Panc1 (cell line): ENCODE data around the gene ZFP36L2. TPM values are rescaled to one million over a fixed set of nuclear protein-coding genes. Genes with fewer than 3 reads are reported as not detected.

Source experiments
- ATAC-seq: fragments of 200-7000 bp; cut with Tn5 transposase; 2 replicates; pipeline ENCODE4 v1.9.1; 2020; ENCODE audit warnings: mild to moderate bottlenecking, moderate library complexity
- BruUV-seq: library from RNA; stranded (reverse); fragments of 400-500 nt; replicated peaks from 2 replicates; lab custom pipeline; 2021; lab: Mats Ljungman, UMichigan
- CTCF ChIA-PET: fragments of 300-600 bp; sonication (Branson Sonifier 250); formaldehyde crosslinking; loops from one replicate; lab custom pipeline; 2022; ENCODE audit warnings: antibody characterized with exemption; lab: Charles Lee
- POLR2A ChIA-PET: fragments of 300-600 bp; sonication (Branson Sonifier 250); formaldehyde crosslinking; loops from one replicate; lab custom pipeline; 2022; ENCODE audit warnings: antibody characterized with exemption; lab: Charles Lee
- DNase-seq: peaks from one replicate; pipeline ENCODE4 v3.0.0-alpha.2; 2010; ENCODE audit warnings: low read depth, low spot score
- H3K27ac ChIP-seq: 2 replicates; pipeline ENCODE4 v1.5.1; 2011; ENCODE audit warnings: mild to moderate bottlenecking, low read length, inconsistent platforms
- H3K27me3 ChIP-seq: fragments of 200-500 bp; sonication (Bioruptor generic); 2 replicates; pipeline ENCODE4 v1.6.0; 2014; ENCODE audit warnings: low read length, inconsistent platforms; ENCODE audit not compliant: control insufficient read depth, insufficient read depth
- H3K36me3 ChIP-seq: fragments of 200-500 bp; sonication (Bioruptor generic); 2 replicates; pipeline ENCODE4 v1.5.1; 2014; ENCODE audit warnings: inconsistent platforms, mild to moderate bottlenecking, low read length, moderate library complexity; ENCODE audit not compliant: control insufficient read depth, insufficient read depth
- H3K4me1 ChIP-seq: 2 replicates; pipeline ENCODE4 v1.5.1; 2011; ENCODE audit warnings: inconsistent platforms, mild to moderate bottlenecking, low read length, moderate library complexity; ENCODE audit not compliant: control insufficient read depth, insufficient read depth
- H3K4me3 ChIP-seq, 2 experiments: 2 replicates each; pipeline ENCODE4 v1.5.1; 2011 to 2012; ENCODE audit warnings: low read depth in 2 of 2, low read length in 2 of 2, mild to moderate bottlenecking in 2 of 2, inconsistent platforms in 1 of 2, moderate library complexity in 1 of 2
- H3K9me3 ChIP-seq: fragments of 200-500 bp; sonication (Bioruptor generic); 2 replicates; pipeline ENCODE4 v1.5.1; 2014; ENCODE audit warnings: low read depth, mild to moderate bottlenecking, inconsistent platforms, low read length, moderate library complexity; ENCODE audit not compliant: control insufficient read depth, insufficient read depth
- POLR2AphosphoS5 ChIP-seq: IDR thresholded peaks from 2 replicates; pipeline ENCODE4 v1.6.1; 2012; ENCODE audit warnings: mild to moderate bottlenecking, low read depth, low read length, moderate library complexity
- SIN3A ChIP-seq: IDR thresholded peaks from 2 replicates; pipeline ENCODE4 v1.6.1; 2012; ENCODE audit warnings: low read depth, mild to moderate bottlenecking, low read length, moderate library complexity, borderline replicate concordance; ENCODE audit not compliant: insufficient read depth
- TCF7L2 ChIP-seq: IDR thresholded peaks from 2 replicates; pipeline ENCODE4 v1.6.1; 2011; ENCODE audit warnings: mild to moderate bottlenecking, low read depth, low read length, inconsistent platforms
- in situ Hi-C: cut with HindIII; loops from 2 replicates; pipeline ENCODE4 v1.10.0; 2016; ENCODE audit warnings: low sequenced_read_pairs, low pct_unique_long_range_greater_than_20kb
- intact Hi-C: fragments of 100-400 bp; cut with micrococcal nuclease; formaldehyde crosslinking; loops from one replicate; pipeline ENCODE4 v1.10.0; 2022; ENCODE audit not compliant: unreplicated experiment
- total RNA-seq: library from RNA; stranded (reverse); gene quantifications from one replicate; pipeline ENCODE4 v1.2.1, GENCODE V29; 2021; ENCODE audit not compliant: unreplicated experiment
- TF ChIP-seq, protein P1 (sequence below): fragments of 450-650 bp; IDR thresholded peaks from 2 replicates; pipeline ENCODE4 v1.5.1; 2017; ENCODE audit warnings: mild to moderate bottlenecking
- TF ChIP-seq, protein P2 (sequence below), 2 experiments: IDR thresholded peaks; 2 replicates each; pipeline ENCODE4 v1.6.1; 2011 to 2012; ENCODE audit warnings: low read depth in 2 of 2, control low read depth in 1 of 2, low read length in 1 of 2, mild to moderate bottlenecking in 1 of 2, moderate library complexity in 1 of 2; ENCODE audit not compliant: insufficient read depth in 1 of 2

ZFP36L2 gene
- total RNA-seq, 1 experiment from 2014 or later = 46.3 TPM

DNA sequence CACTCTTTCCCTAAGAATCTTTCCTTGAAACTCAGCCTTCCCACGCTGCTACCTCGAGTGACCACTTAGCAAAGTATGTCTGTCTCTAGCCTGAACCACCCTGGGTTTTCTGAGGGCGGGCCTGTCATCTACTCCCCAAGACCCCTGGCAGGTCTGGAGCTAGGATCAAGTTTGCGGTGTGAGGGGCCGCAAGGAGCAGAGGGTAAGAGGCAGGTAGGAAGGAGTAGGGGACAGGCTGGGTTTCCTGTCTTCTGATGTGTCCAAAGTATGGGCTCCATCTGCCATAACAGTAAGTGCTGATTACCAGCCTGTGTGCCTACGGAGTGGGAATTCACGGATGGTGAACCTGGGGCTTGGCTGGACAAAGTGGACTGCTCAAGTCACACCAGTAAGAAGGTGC is 25.4 kb downstream of the ZFP36L2 start:
- Histone ChIP-seq H3K9me3 (no peaks in the 10 kb centered on the region), H3K4me1 (peaks cover 5% of the 10 kb centered on the region; the same call in 1 of the 2 replicates), H3K36me3 (no peaks in the 10 kb centered on the region), H3K4me3 (no peak overlapping the region), H3K27me3 (no peaks in the 10 kb centered on the region), H3K27ac (no peak overlapping the region)
- POLR2A ChIA-PET = no interaction called here
- no TSS peak for BruUV-seq
- TF ChIP-seq, protein P1, sequence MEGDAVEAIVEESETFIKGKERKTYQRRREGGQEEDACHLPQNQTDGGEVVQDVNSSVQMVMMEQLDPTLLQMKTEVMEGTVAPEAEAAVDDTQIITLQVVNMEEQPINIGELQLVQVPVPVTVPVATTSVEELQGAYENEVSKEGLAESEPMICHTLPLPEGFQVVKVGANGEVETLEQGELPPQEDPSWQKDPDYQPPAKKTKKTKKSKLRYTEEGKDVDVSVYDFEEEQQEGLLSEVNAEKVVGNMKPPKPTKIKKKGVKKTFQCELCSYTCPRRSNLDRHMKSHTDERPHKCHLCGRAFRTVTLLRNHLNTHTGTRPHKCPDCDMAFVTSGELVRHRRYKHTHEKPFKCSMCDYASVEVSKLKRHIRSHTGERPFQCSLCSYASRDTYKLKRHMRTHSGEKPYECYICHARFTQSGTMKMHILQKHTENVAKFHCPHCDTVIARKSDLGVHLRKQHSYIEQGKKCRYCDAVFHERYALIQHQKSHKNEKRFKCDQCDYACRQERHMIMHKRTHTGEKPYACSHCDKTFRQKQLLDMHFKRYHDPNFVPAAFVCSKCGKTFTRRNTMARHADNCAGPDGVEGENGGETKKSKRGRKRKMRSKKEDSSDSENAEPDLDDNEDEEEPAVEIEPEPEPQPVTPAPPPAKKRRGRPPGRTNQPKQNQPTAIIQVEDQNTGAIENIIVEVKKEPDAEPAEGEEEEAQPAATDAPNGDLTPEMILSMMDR = no peak
- TF ChIP-seq POLR2AphosphoS5 = no peak
- no peak for TF ChIP-seq SIN3A
- TF ChIP-seq TCF7L2 = no peak
- TF ChIP-seq, protein P2, sequence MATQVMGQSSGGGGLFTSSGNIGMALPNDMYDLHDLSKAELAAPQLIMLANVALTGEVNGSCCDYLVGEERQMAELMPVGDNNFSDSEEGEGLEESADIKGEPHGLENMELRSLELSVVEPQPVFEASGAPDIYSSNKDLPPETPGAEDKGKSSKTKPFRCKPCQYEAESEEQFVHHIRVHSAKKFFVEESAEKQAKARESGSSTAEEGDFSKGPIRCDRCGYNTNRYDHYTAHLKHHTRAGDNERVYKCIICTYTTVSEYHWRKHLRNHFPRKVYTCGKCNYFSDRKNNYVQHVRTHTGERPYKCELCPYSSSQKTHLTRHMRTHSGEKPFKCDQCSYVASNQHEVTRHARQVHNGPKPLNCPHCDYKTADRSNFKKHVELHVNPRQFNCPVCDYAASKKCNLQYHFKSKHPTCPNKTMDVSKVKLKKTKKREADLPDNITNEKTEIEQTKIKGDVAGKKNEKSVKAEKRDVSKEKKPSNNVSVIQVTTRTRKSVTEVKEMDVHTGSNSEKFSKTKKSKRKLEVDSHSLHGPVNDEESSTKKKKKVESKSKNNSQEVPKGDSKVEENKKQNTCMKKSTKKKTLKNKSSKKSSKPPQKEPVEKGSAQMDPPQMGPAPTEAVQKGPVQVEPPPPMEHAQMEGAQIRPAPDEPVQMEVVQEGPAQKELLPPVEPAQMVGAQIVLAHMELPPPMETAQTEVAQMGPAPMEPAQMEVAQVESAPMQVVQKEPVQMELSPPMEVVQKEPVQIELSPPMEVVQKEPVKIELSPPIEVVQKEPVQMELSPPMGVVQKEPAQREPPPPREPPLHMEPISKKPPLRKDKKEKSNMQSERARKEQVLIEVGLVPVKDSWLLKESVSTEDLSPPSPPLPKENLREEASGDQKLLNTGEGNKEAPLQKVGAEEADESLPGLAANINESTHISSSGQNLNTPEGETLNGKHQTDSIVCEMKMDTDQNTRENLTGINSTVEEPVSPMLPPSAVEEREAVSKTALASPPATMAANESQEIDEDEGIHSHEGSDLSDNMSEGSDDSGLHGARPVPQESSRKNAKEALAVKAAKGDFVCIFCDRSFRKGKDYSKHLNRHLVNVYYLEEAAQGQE (IDR thresholded peaks at IDR 0.05; ENCODE audit: insufficient read depth in 1 of 2, low read depth in 2 of 2, low read length in 1 of 2) = no peak
- intact Hi-C loops (no loop called here), in situ Hi-C loops (no loop called here)
- CTCF ChIA-PET = no interaction called here
- no peak for DNase-seq
- ATAC-seq = no peak

DNA sequence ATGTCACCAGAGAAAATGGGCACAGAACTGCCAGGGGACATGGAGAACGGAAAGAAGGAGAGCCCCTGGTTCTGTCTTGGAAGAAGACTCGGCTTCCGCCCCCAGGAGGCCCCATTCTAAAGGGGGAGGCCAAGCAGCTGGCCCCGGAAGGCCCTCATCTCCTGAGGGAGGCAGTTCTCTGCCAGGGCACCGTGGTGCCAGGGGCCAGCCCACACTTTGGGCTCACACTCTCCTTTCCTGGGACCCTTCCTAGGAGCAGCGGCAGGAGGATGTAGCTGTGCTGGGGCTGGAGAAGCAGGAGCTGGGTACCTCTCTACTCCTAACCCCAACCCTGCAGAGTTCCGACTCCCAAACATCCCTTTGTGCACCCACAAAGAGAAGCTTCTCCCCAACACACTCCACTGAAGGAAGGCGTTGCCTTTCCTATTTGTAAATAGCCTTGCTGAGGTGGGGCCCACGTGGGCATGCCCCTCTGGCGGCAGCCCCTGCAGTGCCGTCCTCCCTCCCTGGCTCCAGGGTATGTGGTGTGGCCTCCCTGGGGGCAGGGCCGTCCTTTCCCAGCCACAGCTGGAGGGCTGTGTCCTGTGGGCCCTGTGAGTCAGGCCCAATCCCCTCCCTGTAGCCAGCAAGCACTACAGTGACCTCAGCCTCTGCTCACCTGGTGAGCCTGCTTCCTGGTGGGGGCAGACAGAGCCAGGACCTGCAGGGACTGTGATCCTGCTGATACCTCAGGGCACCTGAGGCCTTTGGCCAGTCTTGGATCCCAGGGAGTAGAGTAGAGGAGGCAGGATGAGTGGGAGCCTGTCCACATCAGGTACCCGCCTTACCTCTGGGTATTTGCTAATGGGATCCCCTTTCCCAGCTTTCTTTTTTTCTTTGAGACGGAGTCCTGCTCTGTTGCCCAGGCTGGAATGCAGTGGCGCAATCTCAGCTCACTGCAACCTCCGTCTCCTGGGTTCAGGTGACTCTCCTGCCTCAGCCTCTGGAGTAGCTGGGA is 26.6 kb downstream of the ZFP36L2 start:
- intact Hi-C loops (no loop called here), in situ Hi-C loops (no loop called here)
- H3K4me1 ChIP-seq = peaks cover 5% of the 10 kb centered on the region; the same call in 1 of the 2 replicates
- ChIA-PET CTCF (no interaction called here), POLR2A (no interaction called here)
- H3K4me3 ChIP-seq = no peak overlapping the region
- no peak overlapping the region for H3K27ac ChIP-seq
- TF ChIP-seq, protein P2 (IDR thresholded peaks at IDR 0.05; ENCODE audit: insufficient read depth in 1 of 2, low read depth in 2 of 2, low read length in 1 of 2) = no peak
- TF ChIP-seq POLR2AphosphoS5 (no peak), TCF7L2 (no peak), SIN3A (no peak)
- TF ChIP-seq, protein P1 = no peak
- H3K36me3 ChIP-seq = no peaks in the 10 kb centered on the region
- BruUV-seq = no TSS peak
- no peaks in the 10 kb centered on the region for H3K27me3 ChIP-seq
- no peaks in the 10 kb centered on the region for H3K9me3 ChIP-seq
- DNase-seq (no peak), ATAC-seq (peak; percentile 52; the same call in 1 of the 2 replicates)
